ENCODE measurements around the gene GNAQ.

DNA sequence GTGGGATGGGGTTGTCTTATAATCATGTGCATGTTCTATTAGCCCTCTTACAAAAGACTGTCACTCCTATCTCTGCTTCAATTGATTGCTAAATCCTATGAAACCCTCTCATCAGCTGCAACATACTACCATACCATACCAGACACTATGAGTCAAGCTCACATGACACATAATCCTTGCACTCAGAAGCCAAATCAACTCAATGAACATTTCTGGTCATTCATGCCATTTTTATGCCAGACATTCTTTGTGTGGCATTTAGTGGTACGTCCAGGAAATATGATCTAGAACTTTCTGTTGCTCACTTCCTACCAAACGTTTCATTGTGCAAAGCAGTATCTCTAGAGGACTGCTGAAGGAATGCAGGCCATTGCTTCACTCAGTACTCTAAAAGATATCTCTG is 224.3 kb downstream of the GNAQ start:
- no peak for TF ChIP-seq YY1 (IDR thresholded peaks at IDR 0.05; ENCODE audit: low read depth)
- TF ChIP-seq, protein P1, sequence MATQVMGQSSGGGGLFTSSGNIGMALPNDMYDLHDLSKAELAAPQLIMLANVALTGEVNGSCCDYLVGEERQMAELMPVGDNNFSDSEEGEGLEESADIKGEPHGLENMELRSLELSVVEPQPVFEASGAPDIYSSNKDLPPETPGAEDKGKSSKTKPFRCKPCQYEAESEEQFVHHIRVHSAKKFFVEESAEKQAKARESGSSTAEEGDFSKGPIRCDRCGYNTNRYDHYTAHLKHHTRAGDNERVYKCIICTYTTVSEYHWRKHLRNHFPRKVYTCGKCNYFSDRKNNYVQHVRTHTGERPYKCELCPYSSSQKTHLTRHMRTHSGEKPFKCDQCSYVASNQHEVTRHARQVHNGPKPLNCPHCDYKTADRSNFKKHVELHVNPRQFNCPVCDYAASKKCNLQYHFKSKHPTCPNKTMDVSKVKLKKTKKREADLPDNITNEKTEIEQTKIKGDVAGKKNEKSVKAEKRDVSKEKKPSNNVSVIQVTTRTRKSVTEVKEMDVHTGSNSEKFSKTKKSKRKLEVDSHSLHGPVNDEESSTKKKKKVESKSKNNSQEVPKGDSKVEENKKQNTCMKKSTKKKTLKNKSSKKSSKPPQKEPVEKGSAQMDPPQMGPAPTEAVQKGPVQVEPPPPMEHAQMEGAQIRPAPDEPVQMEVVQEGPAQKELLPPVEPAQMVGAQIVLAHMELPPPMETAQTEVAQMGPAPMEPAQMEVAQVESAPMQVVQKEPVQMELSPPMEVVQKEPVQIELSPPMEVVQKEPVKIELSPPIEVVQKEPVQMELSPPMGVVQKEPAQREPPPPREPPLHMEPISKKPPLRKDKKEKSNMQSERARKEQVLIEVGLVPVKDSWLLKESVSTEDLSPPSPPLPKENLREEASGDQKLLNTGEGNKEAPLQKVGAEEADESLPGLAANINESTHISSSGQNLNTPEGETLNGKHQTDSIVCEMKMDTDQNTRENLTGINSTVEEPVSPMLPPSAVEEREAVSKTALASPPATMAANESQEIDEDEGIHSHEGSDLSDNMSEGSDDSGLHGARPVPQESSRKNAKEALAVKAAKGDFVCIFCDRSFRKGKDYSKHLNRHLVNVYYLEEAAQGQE (IDR thresholded peaks at IDR 0.05; ENCODE audit: low read depth), result no peak
- no peak for TF ChIP-seq TAF1 (IDR thresholded peaks at IDR 0.05; ENCODE audit: low read depth)
- TF ChIP-seq MAX (IDR thresholded peaks at IDR 0.05), result no peak
- no peak for TF ChIP-seq CREB1 (IDR thresholded peaks at IDR 0.05; ENCODE audit: low read depth)
- TF ChIP-seq EP300 (IDR thresholded peaks at IDR 0.05; ENCODE audit: borderline replicate concordance), result no peak
- 0 out of 2 replicates have a peak, but pooled peaks have one; percentile 23 for TF ChIP-seq TEAD4 (IDR thresholded peaks at IDR 0.05)

Data from Ishikawa (cell line).